Right lobe of liver (tissue), 4 donors: ENCODE measurements around the gene EOLA2.
"Not testable (repeated sequence)": the region's sequence is repeated elsewhere in the genome, so short reads cannot be mapped to it uniquely, and the experiment has no call there.

ENCODE experiments used
- CTCF ChIP-seq, 4 donors: fragments of 200-600 bp in 3 of 4; fragments of 450-650 bp in 1 of 4; IDR thresholded peaks; one replicate each; pipeline versions ENCODE4 v1.5.1 to v1.8.0; 2016 to 2022; ENCODE audit warnings: antibody characterized with exemption in 4 of 4, mild to moderate bottlenecking in 2 of 4
- POLR2A ChIP-seq: fragments of 450-650 bp; IDR thresholded peaks from one replicate; pipeline ENCODE4 v1.6.1; 2017; ENCODE audit warnings: antibody characterized with exemption, mild to moderate bottlenecking
- donor health status: DM: no; HTN: no; CAD: no.
- donor health status: DM: no; HTN: no; CAD: no.
- donor health status: DM: no; HTN: yes; CAD: no.

- TF ChIP-seq CTCF (IDR thresholded peaks at IDR 0.05); POLR2A: not testable (repeated sequence)
Observed at GRCh38 chrX:149945820-149946219, 7.5 kb upstream of the EOLA2 start.
